Activated CD4-positive, alpha-beta memory T cell treated with anti-CD3 and anti-CD28 coated beads, Interleukin-2, amount 10 ng/mL, durations not matched to agents 7 days and 5 days (primary cell): Measurements from ENCODE around the gene SIL1. TPM values are rescaled to one million over a fixed set of nuclear protein-coding genes. Genes with fewer than 3 reads are reported as not detected.

ENCODE experiments used
- CTCF ChIA-PET: fragments of 350-600 bp; sonication (Branson Sonifier 250); formaldehyde crosslinking; loops from one replicate; lab custom pipeline; 2021; ENCODE audit warnings: antibody characterized with exemption, inconsistent platforms; lab: Charles Lee
- POLR2A ChIA-PET: fragments of 350-600 bp; sonication (Branson Sonifier 250); formaldehyde crosslinking; loops from one replicate; lab custom pipeline; 2021; ENCODE audit warnings: antibody characterized with exemption; lab: Charles Lee
- DNase-seq: peaks from one replicate; pipeline ENCODE4 v3.0.0-alpha.2; 2020
- H3K27ac Mint-ChIP-seq: one replicate; pipeline ENCODE4 v1.8.0; 2021; ENCODE audit warnings: mild to moderate bottlenecking, mixed read lengths
- H3K27me3 Mint-ChIP-seq: one replicate; pipeline ENCODE4 v1.8.0; 2021; ENCODE audit warnings: mixed read lengths
- H3K36me3 Mint-ChIP-seq: one replicate; pipeline ENCODE4 v1.8.0; 2021; ENCODE audit warnings: low read depth, mixed read lengths
- H3K4me1 Mint-ChIP-seq: one replicate; pipeline ENCODE4 v1.8.0; 2021; ENCODE audit warnings: mixed read lengths
- H3K4me3 Mint-ChIP-seq: one replicate; pipeline ENCODE4 v1.8.0; 2021; ENCODE audit warnings: mild to moderate bottlenecking, mixed read lengths
- H3K9me3 Mint-ChIP-seq: one replicate; pipeline ENCODE4 v1.8.0; 2021; ENCODE audit warnings: mixed read lengths
- total RNA-seq, 2 experiments: library from RNA; stranded (reverse); gene quantifications; one replicate each; pipeline ENCODE4 v1.2.3, GENCODE V29; 2021

The SIL1 gene
- total RNA-seq, 2 experiments from 2014 or later: 23.1 to 39.7 TPM

DNA sequence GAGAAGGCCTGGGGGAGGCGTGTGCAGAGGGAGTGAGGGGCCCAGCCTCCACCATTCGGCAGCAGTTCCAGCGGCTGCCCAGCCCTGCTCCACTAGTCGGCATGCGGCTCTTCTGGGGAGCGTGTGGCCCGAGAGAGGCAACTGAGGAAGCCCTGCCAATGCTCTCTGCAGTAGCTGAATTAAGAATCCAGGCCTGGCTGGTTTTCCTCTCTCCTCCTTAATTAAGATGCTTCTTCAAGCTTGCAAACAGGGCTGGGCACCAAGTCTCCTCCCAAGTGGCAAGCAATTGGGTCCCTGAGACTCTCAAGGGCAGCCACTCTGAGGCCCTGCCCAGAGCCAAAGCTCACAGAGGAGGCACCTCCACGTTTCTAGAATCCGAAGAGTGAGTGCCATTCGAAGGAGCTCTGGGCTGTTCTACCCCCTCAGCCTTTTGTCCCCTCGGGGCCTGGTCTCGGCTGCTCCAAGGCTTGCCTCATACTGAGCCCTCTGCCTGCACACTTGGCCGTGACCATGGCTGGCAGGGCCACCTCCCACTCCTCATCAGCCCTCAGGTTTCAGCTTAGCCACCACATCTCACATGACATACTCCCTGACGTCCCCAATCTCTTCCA, 247.6 kb downstream of the SIL1 start:
- Mint-ChIP-seq H3K9me3 (no peaks in the 10 kb centered on the region), H3K27me3 (no peaks in the 10 kb centered on the region), H3K27ac (no peak overlapping the region), H3K4me3 (no peak overlapping the region), H3K4me1 (peaks cover 20% of the 10 kb centered on the region), H3K36me3 (no peaks in the 10 kb centered on the region)
- ChIA-PET CTCF (no interaction called here), POLR2A (no interaction called here)
- no peak for DNase-seq

DNA sequence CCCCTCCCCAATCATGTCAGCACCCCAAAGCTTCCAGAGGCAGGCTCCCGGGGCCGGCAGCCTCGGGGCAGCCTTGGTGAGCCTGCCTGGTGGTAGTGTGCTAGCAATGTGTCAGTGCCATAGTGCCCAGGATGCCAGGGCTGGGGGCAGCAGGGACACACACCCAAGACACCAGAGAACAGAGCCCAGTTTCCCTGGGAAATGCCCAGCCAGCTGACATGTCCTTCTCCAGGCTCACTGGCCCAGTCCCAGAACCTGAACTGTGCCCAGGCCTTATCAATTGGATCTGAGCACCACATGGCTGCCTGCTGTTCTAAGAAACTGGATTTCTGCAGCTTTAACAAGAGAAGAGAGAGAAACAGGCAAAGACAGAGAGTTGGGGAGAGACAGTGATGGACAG, 248.2 kb downstream of the SIL1 start:
- Mint-ChIP-seq H3K9me3 (no peaks in the 10 kb centered on the region), H3K27ac (no peak overlapping the region), H3K36me3 (no peaks in the 10 kb centered on the region), H3K4me1 (peaks cover 20% of the 10 kb centered on the region), H3K4me3 (no peak overlapping the region), H3K27me3 (no peaks in the 10 kb centered on the region)
- ChIA-PET POLR2A (no interaction called here), CTCF (no interaction called here)
- no peak for DNase-seq

DNA sequence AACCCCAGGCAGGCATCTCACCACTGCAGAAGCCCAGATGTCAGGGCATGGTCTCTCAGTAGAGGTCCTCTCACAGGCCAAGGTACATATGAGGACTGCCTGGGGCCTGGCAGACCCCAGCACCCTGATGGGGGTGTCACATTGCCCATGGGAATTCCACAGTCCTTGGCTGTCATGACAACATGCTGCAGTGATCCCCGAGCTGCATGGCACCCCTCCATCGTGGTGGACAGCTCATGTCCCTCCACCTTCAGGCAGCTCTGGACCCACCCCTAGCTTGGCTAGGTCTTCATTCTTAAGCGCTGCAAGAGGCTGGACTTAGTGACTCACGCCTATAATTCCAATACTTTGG, 249.0 kb downstream of the SIL1 start:
- Mint-ChIP-seq H3K36me3 (no peaks in the 10 kb centered on the region), H3K4me1 (peaks cover 20% of the 10 kb centered on the region), H3K9me3 (no peaks in the 10 kb centered on the region), H3K27ac (no peak overlapping the region), H3K27me3 (no peaks in the 10 kb centered on the region), H3K4me3 (no peak overlapping the region)
- ChIA-PET POLR2A (no interaction called here), CTCF (no interaction called here)
- DNase-seq: no peak

DNA sequence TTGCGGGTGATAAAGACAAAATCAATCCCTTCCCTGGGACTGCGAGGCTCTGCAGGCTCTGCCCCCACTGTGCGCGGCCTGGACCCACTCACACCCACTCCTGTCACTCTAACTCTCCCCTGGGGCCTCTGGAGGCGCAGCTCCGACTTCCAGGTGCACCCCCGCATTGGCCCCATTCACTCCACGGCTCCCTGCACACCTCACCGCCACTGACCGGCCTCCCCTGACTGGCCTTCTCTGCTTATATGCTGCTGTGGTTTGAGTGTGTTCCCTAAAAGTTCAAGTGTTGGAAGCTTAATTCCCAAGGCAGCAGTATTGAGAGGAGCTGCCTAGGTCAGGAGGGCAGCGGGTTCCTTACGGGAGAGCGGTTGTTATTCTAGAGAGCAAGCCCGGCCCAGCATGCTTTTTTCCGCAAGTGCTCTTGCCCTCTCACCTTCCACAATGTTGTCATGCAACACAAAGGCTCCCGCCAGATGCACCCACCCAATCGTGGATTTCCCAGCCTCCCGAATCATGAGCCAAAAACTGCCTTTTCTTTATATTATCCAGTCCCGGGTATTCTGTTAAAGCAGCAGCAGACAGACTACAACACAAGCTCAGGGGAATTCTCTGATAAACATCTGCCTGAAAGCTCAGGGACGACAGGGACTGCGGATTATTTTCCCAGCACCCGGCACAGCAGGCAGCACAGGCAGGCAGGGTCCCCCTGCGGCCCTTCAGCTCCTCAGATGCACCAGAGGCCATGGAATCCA, 249.5 kb downstream of the SIL1 start:
- CTCF ChIA-PET: no interaction called here
- Mint-ChIP-seq H3K36me3 (no peaks in the 10 kb centered on the region), H3K9me3 (no peaks in the 10 kb centered on the region), H3K27me3 (no peaks in the 10 kb centered on the region), H3K4me3 (no peak overlapping the region), H3K27ac (no peak overlapping the region), H3K4me1 (peaks cover 16% of the 10 kb centered on the region)
- POLR2A ChIA-PET: no interaction called here
- no peak for DNase-seq

DNA sequence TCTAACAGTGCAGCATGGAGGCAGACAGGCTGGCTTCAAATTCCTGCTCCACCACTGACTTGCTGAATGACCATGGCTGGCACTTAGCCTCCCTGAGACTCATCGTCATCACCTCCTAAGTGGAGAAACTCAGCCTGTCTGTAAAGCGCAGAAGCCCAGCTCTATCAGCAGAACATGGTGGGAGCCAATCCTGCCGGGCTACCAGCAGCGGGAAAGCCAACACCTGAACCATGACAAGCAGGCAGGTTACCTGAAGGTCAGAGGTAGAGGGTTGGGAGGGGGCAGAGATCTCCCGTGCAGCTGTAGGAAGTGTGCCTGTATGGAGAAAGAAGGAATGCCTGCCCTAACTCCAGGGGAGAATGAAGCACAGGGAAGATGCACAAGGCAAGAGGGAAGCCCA, 250.4 kb downstream of the SIL1 start:
- Mint-ChIP-seq H3K36me3 (no peaks in the 10 kb centered on the region), H3K4me3 (no peak overlapping the region), H3K27me3 (no peaks in the 10 kb centered on the region), H3K9me3 (no peaks in the 10 kb centered on the region), H3K27ac (no peak overlapping the region), H3K4me1 (peaks cover 7% of the 10 kb centered on the region)
- ChIA-PET CTCF (no interaction called here), POLR2A (interaction anchor here (1.4 kb wide), 1 partner anchor 12 kb away, joined by 4 read pairs; no protein-coding TSS in a partner anchor)
- DNase-seq: no peak

DNA sequence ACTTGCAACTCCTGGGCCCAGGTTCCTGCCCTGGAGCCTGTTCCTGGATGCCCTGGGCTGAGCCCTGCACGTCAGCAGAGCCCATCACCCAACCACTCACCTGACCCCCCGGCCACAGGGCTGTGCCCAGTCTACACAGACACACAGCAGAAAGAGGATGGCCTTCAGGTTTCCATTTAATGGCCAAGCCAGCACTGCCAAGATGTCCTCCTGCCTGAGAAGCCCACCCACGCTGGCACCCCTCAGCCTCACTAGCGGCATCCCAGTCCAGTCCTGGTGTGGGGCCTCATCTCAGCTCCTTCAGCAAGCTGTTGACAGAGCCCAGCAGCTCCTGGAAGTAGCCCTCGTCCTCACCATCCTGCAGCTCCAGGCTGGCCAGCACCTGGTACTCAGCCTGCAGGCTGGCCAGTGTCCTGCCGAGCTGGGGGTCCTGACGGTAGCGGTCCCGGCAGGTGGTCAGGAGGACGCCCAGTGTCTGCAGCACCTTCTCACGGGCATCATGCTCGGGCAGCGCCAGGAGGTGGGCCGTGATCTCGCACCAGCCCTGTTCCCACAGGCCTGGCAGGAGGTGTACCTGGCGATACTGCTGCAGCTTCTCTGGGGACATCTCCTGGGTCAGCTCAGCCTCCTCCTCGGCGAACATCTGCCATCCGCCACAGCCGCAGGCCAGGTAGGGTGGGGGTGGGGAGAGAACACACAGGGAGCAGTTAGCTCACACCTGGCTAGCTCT, 251.2 kb downstream of the SIL1 start:
- no peak for DNase-seq
- Mint-ChIP-seq H3K9me3 (no peaks in the 10 kb centered on the region), H3K36me3 (no peaks in the 10 kb centered on the region), H3K27me3 (no peaks in the 10 kb centered on the region), H3K4me1 (no peaks in the 10 kb centered on the region), H3K4me3 (no peak overlapping the region), H3K27ac (no peak overlapping the region)
- ChIA-PET POLR2A (interaction anchor here (1.4 kb wide), 1 partner anchor 11 kb away, joined by 4 read pairs; no protein-coding TSS in a partner anchor), CTCF (no interaction called here)

DNA sequence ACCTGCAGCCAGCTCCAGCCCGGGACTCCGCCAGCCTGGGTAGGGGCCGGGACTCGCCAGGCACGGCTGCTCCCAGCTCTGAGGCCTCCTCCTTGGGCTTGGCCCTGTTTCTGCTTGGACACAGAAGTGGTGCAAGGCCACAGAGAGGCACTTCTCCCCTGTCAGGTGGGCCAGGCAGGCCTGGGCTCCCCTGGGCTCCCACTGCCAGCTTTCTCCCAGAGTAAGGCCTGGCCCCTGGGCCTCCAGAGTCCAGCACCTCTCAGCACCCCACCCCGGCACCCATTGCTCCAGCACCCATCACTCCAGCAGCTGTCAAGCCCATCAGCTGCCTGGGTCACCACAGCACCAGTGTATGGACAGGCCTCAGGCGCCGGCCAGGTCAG, 251.9 kb downstream of the SIL1 start:
- no peaks in the 10 kb centered on the region for H3K4me1 Mint-ChIP-seq
- no peak overlapping the region for H3K4me3 Mint-ChIP-seq
- H3K27ac Mint-ChIP-seq: no peak overlapping the region
- DNase-seq: no peak
- POLR2A ChIA-PET: interaction anchor here (1.4 kb wide), 1 partner anchor 10 kb away, joined by 4 read pairs; no protein-coding TSS in a partner anchor
- H3K36me3 Mint-ChIP-seq: no peaks in the 10 kb centered on the region
- no peaks in the 10 kb centered on the region for H3K9me3 Mint-ChIP-seq
- H3K27me3 Mint-ChIP-seq: no peaks in the 10 kb centered on the region
- CTCF ChIA-PET: no interaction called here

DNA sequence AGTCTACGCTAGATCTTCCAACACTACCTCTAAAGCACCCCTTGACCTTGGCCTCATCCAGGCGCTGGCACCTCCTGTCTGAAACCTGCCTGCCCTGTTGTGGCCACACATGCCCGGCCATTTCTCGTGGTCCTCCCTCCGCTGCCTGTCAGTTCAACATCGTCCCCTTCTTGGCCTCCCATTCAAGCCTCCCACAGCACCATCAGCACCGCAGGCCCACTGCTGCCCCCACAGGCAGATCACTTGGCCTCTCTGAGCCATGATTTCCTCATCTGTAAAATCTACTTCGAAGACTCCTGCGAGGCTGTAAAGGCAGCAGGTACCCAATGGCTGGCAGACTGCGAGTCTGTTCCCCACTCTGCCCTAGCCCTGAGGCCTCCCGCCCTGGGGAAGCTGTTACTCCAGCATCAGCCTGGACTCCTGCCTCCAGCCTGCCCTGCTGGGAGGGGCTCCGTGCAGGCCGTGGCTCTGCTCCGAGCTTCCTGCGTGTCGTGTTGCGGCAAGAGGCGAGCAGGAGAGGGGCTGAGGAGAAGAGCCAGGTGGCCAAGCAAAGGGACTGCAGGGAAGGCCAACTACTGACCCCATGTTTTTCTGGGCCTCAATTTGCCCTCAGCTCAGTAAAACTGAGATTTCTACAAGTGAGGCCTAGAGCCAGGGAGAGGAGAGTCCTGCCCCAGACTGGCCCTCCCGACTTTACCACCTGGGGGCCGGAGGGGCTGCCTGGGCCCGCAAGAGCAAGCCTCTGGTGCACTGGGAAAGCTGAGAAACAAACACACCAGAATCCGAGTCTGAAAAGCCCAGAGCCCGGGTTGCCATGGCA, 252.5 kb downstream of the SIL1 start:
- no peak for DNase-seq
- H3K4me1 Mint-ChIP-seq: peaks cover under 1% of the 10 kb centered on the region
- ChIA-PET CTCF (no interaction called here), POLR2A (no interaction called here)
- no peak overlapping the region for H3K4me3 Mint-ChIP-seq
- no peaks in the 10 kb centered on the region for H3K27me3 Mint-ChIP-seq
- H3K27ac Mint-ChIP-seq: no peak overlapping the region
- no peaks in the 10 kb centered on the region for H3K36me3 Mint-ChIP-seq
- H3K9me3 Mint-ChIP-seq: no peaks in the 10 kb centered on the region

DNA sequence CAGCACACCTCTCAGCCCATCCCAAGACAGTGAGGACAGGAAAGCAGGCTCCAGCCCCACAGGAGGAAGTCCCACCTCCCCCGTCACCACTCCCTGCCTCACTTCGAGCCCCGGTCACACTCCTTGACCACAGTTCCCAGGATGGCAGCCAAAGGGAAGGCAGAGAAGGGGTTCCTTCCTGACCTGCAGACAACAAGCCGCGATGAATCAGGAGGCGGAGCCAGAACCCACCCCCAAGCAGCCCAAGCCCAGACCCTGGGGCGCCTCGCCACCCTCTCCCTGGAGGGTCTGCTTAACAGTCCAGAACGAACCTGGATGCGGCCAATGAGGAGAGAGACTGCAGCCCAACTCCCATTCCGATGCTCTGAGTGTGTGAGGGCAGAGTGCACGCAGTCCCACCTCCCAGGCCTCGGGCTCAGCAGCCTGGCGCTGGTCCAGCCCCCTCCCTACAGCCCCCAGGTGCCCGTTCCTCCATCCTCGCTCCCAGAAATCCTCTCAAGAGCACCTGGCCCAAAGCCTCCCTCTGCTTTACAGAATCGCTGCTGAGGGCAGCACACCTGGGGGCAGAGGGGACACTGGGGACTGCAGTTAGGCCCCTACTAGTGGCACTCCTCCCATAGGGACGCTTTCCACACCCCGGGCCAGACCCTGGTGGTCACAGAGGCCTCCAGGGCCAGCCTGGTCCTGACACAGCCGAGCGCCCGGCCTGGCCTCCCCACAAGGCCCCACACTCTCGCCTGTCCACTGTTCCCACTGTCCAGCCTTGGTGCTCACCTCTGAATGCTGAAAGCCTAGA, 253.4 kb downstream of the SIL1 start:
- Mint-ChIP-seq H3K27me3 (no peaks in the 10 kb centered on the region), H3K4me3 (no peak overlapping the region), H3K4me1 (peaks cover 2% of the 10 kb centered on the region), H3K9me3 (no peaks in the 10 kb centered on the region), H3K36me3 (no peaks in the 10 kb centered on the region), H3K27ac (no peak overlapping the region)
- CTCF ChIA-PET: no interaction called here
- no peak for DNase-seq
- POLR2A ChIA-PET: no interaction called here

DNA sequence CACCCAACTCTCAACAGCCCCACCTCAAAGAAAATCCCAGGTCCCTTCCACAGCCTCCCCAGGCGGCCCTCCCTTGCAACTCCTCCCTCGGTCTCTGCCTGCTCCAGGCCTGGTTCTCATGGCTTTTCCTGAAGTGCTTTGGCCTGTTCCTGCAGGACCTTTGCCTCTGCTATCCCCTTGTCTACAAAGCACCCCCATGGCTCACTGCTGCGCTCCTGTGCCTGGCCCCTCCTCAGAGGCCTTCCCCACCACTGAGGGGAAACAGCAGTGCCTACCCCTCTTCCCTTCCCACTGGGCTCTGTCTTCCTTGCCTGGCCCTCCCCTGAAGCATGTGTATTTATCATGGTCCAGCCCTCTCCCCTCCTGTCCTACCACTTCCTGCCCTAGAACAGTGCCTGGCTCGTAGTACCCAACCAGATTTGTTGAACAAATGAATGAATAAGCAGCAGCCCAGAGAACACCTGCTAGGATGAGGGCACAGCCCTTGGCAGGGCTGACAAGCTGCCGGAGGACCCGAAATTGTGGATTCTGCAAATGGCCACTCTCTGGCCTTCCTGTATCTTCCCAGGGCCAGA, 254.5 kb downstream of the SIL1 start:
- Mint-ChIP-seq H3K4me3 (no peak overlapping the region), H3K27me3 (no peaks in the 10 kb centered on the region), H3K4me1 (peaks cover 6% of the 10 kb centered on the region), H3K9me3 (no peaks in the 10 kb centered on the region), H3K36me3 (no peaks in the 10 kb centered on the region), H3K27ac (no peak overlapping the region)
- POLR2A ChIA-PET: no interaction called here
- DNase-seq: no peak
- CTCF ChIA-PET: no interaction called here

DNA sequence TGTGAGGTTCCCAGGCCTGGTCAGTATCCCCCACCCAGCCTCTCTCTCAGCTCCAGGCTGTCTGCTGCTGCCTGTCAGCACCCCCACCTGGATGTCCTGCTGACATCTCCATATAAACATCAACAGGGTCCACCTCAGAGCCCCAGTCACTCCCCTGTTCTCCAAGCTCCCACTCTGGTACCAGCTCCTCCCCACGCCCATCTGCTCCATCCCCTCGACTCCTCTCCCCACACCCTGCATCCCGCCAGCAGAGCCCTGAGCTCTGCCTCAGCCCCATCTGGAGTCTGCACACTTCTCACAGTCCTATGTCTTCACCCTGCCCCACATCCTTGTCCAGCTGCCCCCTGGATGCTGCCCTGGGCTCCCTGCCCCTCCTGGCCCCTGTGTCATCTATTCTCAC, 255.3 kb downstream of the SIL1 start:
- no peaks in the 10 kb centered on the region for H3K27me3 Mint-ChIP-seq
- POLR2A ChIA-PET: no interaction called here
- no peaks in the 10 kb centered on the region for H3K36me3 Mint-ChIP-seq
- no peak overlapping the region for H3K27ac Mint-ChIP-seq
- CTCF ChIA-PET: interaction anchor here (0.6 kb wide), 1 partner anchor 289 kb away, joined by 3 read pairs; no protein-coding TSS in a partner anchor
- peaks cover 12% of the 10 kb centered on the region for H3K4me1 Mint-ChIP-seq
- no peak for DNase-seq
- H3K9me3 Mint-ChIP-seq: no peaks in the 10 kb centered on the region
- no peak overlapping the region for H3K4me3 Mint-ChIP-seq

DNA sequence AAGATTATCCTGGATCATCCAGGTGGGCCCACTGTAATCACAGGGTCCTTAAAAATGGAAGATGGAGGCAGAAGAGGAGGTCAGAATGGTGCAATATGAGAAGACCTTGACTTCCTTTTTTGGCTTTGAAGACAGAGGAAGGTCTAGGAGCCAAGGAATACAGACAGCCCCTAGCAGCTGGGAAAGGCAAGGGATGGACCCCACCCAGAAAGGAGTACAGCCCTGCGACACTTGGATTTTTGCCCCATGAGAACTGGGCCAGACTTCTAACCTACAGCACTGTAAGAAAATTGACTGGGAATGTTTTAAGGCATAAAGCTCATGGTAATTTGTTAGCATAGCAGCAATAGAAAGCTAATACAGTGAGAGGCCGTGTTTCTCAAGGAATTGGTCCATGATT, 256.1 kb downstream of the SIL1 start:
- Mint-ChIP-seq H3K9me3 (no peaks in the 10 kb centered on the region), H3K4me1 (peaks cover 12% of the 10 kb centered on the region), H3K36me3 (no peaks in the 10 kb centered on the region), H3K27ac (no peak overlapping the region), H3K4me3 (no peak overlapping the region), H3K27me3 (no peaks in the 10 kb centered on the region)
- POLR2A ChIA-PET: no interaction called here
- CTCF ChIA-PET: no interaction called here
- DNase-seq: no peak
